Type B pancreatic cell (in vitro differentiated cells): ENCODE results near the gene TWF1. TPM values are rescaled to one million over a fixed set of nuclear protein-coding genes. Genes with fewer than 3 reads are reported as not detected.

Experiments
- DNase-seq: peaks from one replicate; pipeline ENCODE4 v3.0.0; 2021; ENCODE audit warnings: mixed read lengths; ENCODE audit not compliant: unreplicated experiment; ENCODE audit errors: extremely low spot score
- H3K27ac Mint-ChIP-seq: 2 replicates; pipeline ENCODE4 v1.8.0; 2021; ENCODE audit warnings: mild to moderate bottlenecking, mixed read lengths
- H3K27me3 Mint-ChIP-seq: 2 replicates; pipeline ENCODE4 v1.8.0; 2021; ENCODE audit warnings: mixed read lengths
- H3K36me3 Mint-ChIP-seq: 2 replicates; pipeline ENCODE4 v1.8.0; 2021; ENCODE audit warnings: mixed read lengths
- H3K4me1 Mint-ChIP-seq: one replicate; pipeline ENCODE4 v1.8.0; 2021; ENCODE audit warnings: mixed read lengths; ENCODE audit not compliant: unreplicated experiment
- H3K4me3 Mint-ChIP-seq: 2 replicates; pipeline ENCODE4 v1.8.0; 2021; ENCODE audit warnings: mild to moderate bottlenecking, mixed read lengths
- H3K9me3 Mint-ChIP-seq: 2 replicates; pipeline ENCODE4 v1.8.0; 2021; ENCODE audit warnings: mixed read lengths
- total RNA-seq: library from RNA; stranded (reverse); gene quantifications from 2 replicates; pipeline ENCODE4 v1.2.1, GENCODE V29; 2021; ENCODE audit warnings: low replicate concordance
- TF ChIP-seq, protein P1 (sequence below): fragments of 200-600 bp; sonication (generic); conservative IDR thresholded peaks from 2 replicates; pipeline ENCODE4 v1.5.0; 2021; ENCODE audit warnings: antibody characterized with exemption, mild to moderate bottlenecking

The TWF1 gene
- total RNA-seq, 1 donor from 2014 or later: 63.5 TPM

DNA sequence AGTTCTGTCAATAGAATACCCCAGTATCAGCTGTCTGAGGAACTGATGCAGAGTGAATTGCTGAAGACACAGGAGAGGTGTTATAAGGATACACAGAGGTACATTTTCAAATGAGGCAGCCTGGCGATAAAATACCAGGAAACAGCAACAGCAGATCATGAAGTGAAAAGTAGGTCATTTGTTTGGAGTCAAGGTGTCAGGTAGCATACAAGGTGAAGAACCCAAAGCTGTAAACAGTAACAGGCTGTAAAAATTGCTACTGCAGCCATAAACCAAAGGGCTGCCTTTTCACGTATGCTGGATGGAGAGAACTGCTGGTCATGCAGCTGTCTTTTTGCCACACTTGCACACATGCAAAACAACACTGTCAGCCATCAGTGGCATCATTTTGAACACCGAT lies 9.3 kb upstream of the TWF1 start:
- peaks cover 6% of the 10 kb centered on the region for H3K4me1 Mint-ChIP-seq
- no peaks in the 10 kb centered on the region for H3K27me3 Mint-ChIP-seq
- TF ChIP-seq, protein P1, sequence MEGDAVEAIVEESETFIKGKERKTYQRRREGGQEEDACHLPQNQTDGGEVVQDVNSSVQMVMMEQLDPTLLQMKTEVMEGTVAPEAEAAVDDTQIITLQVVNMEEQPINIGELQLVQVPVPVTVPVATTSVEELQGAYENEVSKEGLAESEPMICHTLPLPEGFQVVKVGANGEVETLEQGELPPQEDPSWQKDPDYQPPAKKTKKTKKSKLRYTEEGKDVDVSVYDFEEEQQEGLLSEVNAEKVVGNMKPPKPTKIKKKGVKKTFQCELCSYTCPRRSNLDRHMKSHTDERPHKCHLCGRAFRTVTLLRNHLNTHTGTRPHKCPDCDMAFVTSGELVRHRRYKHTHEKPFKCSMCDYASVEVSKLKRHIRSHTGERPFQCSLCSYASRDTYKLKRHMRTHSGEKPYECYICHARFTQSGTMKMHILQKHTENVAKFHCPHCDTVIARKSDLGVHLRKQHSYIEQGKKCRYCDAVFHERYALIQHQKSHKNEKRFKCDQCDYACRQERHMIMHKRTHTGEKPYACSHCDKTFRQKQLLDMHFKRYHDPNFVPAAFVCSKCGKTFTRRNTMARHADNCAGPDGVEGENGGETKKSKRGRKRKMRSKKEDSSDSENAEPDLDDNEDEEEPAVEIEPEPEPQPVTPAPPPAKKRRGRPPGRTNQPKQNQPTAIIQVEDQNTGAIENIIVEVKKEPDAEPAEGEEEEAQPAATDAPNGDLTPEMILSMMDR: no peak
- H3K9me3 Mint-ChIP-seq: no peaks in the 10 kb centered on the region
- H3K36me3 Mint-ChIP-seq: no peaks in the 10 kb centered on the region
- no peak for DNase-seq
- H3K4me3 Mint-ChIP-seq: no peak overlapping the region
- no peak overlapping the region for H3K27ac Mint-ChIP-seq

DNA sequence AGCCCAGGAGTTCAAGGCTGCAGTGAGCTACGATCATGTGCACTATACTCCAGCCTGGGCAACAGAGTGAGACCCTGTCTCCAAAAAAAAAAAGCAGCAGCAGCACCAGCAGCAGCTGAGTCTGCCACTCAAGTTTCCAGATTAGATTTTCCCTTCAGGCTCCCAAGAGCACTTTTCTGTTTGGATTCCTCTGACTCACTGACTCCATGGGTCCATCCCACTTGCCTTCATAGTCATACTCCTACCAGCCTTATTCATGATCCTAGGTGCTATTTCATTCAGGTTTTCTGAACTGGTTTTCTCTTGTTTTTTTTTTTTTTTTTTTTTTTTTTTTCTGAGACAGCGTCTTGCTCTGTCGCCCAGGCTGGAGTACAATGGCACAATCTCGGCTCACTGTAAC lies 6.8 kb upstream of the TWF1 start:
- Mint-ChIP-seq H3K36me3 (no peaks in the 10 kb centered on the region), H3K4me1 (peaks cover 6% of the 10 kb centered on the region), H3K4me3 (no peak overlapping the region)

DNA sequence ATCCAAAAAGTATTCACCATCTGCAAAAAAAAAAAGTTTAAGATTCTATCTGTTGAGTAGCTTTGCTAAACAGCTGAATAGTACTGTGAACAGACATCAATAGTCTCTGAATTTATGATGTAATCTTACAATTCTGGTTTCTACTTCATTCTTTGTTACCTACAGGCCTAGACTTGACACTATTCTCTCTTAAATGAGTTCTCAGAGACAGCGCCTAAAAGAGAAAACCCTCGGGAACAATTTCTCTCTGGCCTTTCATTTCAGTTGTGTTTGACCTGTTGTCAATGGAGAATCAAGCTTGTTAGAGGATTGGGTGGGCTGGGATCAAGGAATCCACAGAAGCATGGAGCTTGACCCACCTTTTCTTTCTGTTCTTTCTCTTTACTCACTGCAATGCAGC lies 5.9 kb upstream of the TWF1 start:
- Mint-ChIP-seq H3K9me3 (no peaks in the 10 kb centered on the region), H3K27me3 (no peaks in the 10 kb centered on the region), H3K4me1 (peaks cover 12% of the 10 kb centered on the region), H3K4me3 (peak overlapping the region; percentile 63), H3K36me3 (no peaks in the 10 kb centered on the region), H3K27ac (peak overlapping the region; percentile 92)
- TF ChIP-seq, protein P1: no peak
- DNase-seq: no peak

More for the DNA sequence above, 6.8 kb upstream of the TWF1 start:
- DNase-seq: no peak
- H3K27me3 Mint-ChIP-seq: no peaks in the 10 kb centered on the region
- H3K27ac Mint-ChIP-seq: no peak overlapping the region
- TF ChIP-seq, protein P1: no peak
- no peaks in the 10 kb centered on the region for H3K9me3 Mint-ChIP-seq

DNA sequence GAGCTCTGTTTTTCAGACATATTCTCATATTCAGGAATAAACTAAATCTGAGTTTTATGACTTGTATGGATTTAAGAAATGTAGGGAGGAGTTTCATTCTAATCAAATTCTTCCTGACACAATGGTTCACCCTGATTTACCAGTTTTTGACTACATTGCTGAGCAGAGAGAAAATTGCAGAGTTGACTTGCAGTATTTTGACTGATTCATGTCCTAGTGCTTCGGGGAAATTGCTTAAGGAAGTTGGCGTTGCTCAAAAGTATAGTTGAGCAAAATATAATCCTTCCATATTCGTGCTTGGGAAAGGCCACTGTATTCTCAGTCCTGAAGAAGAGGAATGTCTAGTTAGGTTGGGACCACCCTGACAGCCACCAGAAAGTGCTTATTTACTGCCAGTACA lies 1.3 kb upstream of the TWF1 start:
- H3K27me3 Mint-ChIP-seq: no peaks in the 10 kb centered on the region
- peaks cover 30% of the 10 kb centered on the region for H3K4me1 Mint-ChIP-seq
- H3K27ac Mint-ChIP-seq: peak overlapping the region; percentile 99
- H3K9me3 Mint-ChIP-seq: no peaks in the 10 kb centered on the region
- DNase-seq: no peak
- peaks cover 8% of the 10 kb centered on the region for H3K36me3 Mint-ChIP-seq
- TF ChIP-seq, protein P1: no peak
- H3K4me3 Mint-ChIP-seq: peak overlapping the region; percentile 98

DNA sequence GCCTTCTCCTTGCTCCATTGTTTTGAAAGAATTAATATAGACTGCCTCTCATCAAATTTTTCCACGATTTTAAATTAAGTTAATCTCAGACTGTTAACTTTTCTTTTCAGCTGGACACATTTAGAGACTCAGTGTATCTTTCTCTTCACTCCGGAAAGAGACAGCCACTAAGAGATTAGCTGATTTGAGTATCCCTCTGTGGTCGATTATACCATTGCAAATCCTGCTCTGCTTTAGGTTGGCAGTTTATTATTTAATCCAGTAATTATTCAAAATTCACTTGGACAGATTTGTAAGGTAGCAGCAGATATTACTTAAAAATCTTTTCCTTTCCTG lies 588 bp upstream of the TWF1 start:
- Mint-ChIP-seq H3K27ac (peak overlapping the region; percentile 99), H3K4me1 (peaks cover 24% of the 10 kb centered on the region), H3K4me3 (peak overlapping the region; percentile 98), H3K27me3 (no peaks in the 10 kb centered on the region), H3K36me3 (peaks cover 8% of the 10 kb centered on the region), H3K9me3 (no peaks in the 10 kb centered on the region)
- TF ChIP-seq, protein P1: no peak
- DNase-seq: no peak
